Measurements from ENCODE around the gene TAS2R10. TPM values are rescaled to one million over a fixed set of nuclear protein-coding genes. Genes with fewer than 3 reads are reported as not detected.

Gene TAS2R10
- polyA plus RNA-seq, 1 of the 3 experiments (the other 2 are of a cell fraction), result 0.21 TPM

DNA sequence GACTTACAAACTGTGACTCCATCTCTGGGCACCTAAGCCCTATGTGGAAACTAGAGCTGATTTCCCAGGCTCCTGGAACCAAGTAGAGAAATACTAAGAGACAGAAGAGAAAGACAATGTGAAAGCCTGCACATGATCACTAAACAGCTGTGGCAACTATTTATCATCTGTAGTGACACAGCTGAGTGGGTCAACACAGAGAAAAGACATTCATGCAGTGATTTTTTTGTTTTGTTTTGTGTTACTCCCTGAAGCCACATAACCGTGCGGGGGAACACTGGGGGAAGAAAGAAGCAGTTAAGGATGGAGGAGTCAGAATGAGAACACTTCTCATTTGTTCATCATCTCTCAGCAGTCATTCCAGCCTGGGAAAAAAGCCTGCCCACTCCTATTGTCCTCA, 21.6 kb upstream of the TAS2R10 start:
- Histone ChIP-seq H3K4me1 (ENCODE audit: control insufficient read depth in 1 of 2, insufficient read depth in 2 of 2, low read depth in 1 of 2, low read length in 1 of 2) (no peaks in the 10 kb centered on the region), H3K27ac (ENCODE audit: low read depth in 2 of 2, low read length in 1 of 2) (no peak overlapping the region), H4K20me1 (ENCODE audit: insufficient read depth) (no peaks in the 10 kb centered on the region), H2AFZ (ENCODE audit: low read depth) (no peak overlapping the region), H3K27me3 (ENCODE audit: insufficient read depth) (no peaks in the 10 kb centered on the region), H3F3A (replicated peaks; ENCODE audit: insufficient read depth) (no peaks in the 10 kb centered on the region), H3K9me3 (no peaks in the 10 kb centered on the region), H3K9ac (no peak overlapping the region), H3K36me3 (replicated peaks in 1 of 2; ENCODE audit: control insufficient read depth in 1 of 2, insufficient read depth in 2 of 2, low read length in 1 of 2) (peaks cover 5 to 22% of the 10 kb centered on the region in 2 experiments), H3K79me2 (ENCODE audit: insufficient read depth) (no peaks in the 10 kb centered on the region), H3K9me2 (no peaks in the 10 kb centered on the region), H3K4me2 (no peak overlapping the region), H3K4me3 (ENCODE audit: low read depth in 2 of 2, low read length in 1 of 2) (no peak overlapping the region)
- CTCF ChIA-PET, result no interaction called here
- TF ChIP-seq TAF1 (IDR thresholded peaks at IDR 0.05; ENCODE audit: borderline replicate concordance, low read depth, low read length) (no peak), ZBTB33 (IDR thresholded peaks at IDR 0.05; ENCODE audit: borderline replicate concordance, low read depth) (no peak), NRF1 (IDR thresholded peaks at IDR 0.05; ENCODE audit: low read depth, low read length) (no peak), RFX5 (IDR thresholded peaks at IDR 0.05; ENCODE audit: low read length) (no peak), POLR2AphosphoS5 (IDR thresholded peaks at IDR 0.05; ENCODE audit: low read depth, low read length) (no peak), EZH2phosphoT487 (IDR thresholded peaks at IDR 0.05; ENCODE audit: borderline replicate concordance, low read depth) (no peak), MEF2A (IDR thresholded peaks at IDR 0.05; ENCODE audit: borderline replicate concordance, low read depth) (no peak), CHD2 (IDR thresholded peaks at IDR 0.05; ENCODE audit: low read length, partially characterized antibody) (no peak), FOSL2 (IDR thresholded peaks at IDR 0.05; ENCODE audit: borderline replicate concordance, low read depth) (no peak), SMC3 (IDR thresholded peaks at IDR 0.05; ENCODE audit: low read depth, low read length) (no peak), GATA2 (CRISPR knock-in tag; IDR thresholded peaks at IDR 0.05) (no peak), MAX (IDR thresholded peaks at IDR 0.05; ENCODE audit: low read depth) (no peak), REST (IDR thresholded peaks at IDR 0.05; ENCODE audit: low read depth, low read length) (no peak), CTCF (IDR thresholded peaks at IDR 0.05) (no peak), FOXJ3 (CRISPR knock-in tag; IDR thresholded peaks at IDR 0.05) (no peak), GABPA (IDR thresholded peaks at IDR 0.05; ENCODE audit: low read depth) (no peak), ELF1 (IDR thresholded peaks at IDR 0.05) (no peak), SIN3A (IDR thresholded peaks at IDR 0.05; ENCODE audit: borderline replicate concordance, low read depth, low read length) (no peak)
- TF ChIP-seq, protein P1, sequence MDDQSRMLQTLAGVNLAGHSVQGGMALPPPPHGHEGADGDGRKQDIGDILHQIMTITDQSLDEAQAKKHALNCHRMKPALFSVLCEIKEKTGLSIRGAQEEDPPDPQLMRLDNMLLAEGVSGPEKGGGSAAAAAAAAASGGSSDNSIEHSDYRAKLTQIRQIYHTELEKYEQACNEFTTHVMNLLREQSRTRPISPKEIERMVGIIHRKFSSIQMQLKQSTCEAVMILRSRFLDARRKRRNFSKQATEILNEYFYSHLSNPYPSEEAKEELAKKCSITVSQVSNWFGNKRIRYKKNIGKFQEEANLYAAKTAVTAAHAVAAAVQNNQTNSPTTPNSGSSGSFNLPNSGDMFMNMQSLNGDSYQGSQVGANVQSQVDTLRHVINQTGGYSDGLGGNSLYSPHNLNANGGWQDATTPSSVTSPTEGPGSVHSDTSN (IDR thresholded peaks at IDR 0.05), result no peak
- TF ChIP-seq, protein P2, sequence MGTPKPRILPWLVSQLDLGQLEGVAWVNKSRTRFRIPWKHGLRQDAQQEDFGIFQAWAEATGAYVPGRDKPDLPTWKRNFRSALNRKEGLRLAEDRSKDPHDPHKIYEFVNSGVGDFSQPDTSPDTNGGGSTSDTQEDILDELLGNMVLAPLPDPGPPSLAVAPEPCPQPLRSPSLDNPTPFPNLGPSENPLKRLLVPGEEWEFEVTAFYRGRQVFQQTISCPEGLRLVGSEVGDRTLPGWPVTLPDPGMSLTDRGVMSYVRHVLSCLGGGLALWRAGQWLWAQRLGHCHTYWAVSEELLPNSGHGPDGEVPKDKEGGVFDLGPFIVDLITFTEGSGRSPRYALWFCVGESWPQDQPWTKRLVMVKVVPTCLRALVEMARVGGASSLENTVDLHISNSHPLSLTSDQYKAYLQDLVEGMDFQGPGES (IDR thresholded peaks at IDR 0.05; ENCODE audit: low read depth, low read length), result no peak
- no peak for DNase-seq
- POLR2A ChIA-PET, result no interaction called here
- 50% methylated on average over 2 of the region's 2 CpGs for WGBS (ENCODE audit: low lambda C conversion rate)
